ENCODE results near the gene USP32.

DNA sequence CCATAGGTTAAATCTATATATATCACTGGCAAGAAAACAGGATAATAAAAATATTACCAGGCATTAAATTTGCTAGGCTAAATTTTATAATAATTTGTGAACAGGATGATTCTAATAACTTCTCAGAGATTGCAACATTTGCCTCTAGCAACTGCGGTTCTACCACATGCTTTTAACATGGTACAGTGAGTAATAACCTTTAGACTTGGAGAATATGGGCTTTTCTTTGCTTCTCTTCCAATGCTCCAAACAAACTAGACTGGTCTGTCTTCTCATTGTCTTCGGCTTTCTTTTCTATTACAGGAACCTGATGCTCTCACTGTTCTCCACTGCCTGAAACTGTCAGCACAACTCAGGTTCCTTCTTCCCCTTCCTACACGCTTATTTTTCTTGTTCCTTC, 161.6 kb downstream of the USP32 start:
- TF ChIP-seq YY1 (IDR thresholded peaks at IDR 0.05) (no peak), RAD21 (IDR thresholded peaks at IDR 0.05) (no peak), TAF1 (conservative IDR thresholded peaks at IDR 0.05) (no peak), JUND (IDR thresholded peaks at IDR 0.05) (no peak), NR2F2 (IDR thresholded peaks at IDR 0.05) (no peak), HNF4G (IDR thresholded peaks at IDR 0.05) (no peak)
- TF ChIP-seq, protein P1, sequence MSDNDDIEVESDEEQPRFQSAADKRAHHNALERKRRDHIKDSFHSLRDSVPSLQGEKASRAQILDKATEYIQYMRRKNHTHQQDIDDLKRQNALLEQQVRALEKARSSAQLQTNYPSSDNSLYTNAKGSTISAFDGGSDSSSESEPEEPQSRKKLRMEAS (IDR thresholded peaks at IDR 0.05): no peak
- TF ChIP-seq, protein P2, sequence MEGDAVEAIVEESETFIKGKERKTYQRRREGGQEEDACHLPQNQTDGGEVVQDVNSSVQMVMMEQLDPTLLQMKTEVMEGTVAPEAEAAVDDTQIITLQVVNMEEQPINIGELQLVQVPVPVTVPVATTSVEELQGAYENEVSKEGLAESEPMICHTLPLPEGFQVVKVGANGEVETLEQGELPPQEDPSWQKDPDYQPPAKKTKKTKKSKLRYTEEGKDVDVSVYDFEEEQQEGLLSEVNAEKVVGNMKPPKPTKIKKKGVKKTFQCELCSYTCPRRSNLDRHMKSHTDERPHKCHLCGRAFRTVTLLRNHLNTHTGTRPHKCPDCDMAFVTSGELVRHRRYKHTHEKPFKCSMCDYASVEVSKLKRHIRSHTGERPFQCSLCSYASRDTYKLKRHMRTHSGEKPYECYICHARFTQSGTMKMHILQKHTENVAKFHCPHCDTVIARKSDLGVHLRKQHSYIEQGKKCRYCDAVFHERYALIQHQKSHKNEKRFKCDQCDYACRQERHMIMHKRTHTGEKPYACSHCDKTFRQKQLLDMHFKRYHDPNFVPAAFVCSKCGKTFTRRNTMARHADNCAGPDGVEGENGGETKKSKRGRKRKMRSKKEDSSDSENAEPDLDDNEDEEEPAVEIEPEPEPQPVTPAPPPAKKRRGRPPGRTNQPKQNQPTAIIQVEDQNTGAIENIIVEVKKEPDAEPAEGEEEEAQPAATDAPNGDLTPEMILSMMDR (IDR thresholded peaks at IDR 0.05; ENCODE audit: low read depth, low read length, missing input control): no peak
- TF ChIP-seq, protein P3, sequence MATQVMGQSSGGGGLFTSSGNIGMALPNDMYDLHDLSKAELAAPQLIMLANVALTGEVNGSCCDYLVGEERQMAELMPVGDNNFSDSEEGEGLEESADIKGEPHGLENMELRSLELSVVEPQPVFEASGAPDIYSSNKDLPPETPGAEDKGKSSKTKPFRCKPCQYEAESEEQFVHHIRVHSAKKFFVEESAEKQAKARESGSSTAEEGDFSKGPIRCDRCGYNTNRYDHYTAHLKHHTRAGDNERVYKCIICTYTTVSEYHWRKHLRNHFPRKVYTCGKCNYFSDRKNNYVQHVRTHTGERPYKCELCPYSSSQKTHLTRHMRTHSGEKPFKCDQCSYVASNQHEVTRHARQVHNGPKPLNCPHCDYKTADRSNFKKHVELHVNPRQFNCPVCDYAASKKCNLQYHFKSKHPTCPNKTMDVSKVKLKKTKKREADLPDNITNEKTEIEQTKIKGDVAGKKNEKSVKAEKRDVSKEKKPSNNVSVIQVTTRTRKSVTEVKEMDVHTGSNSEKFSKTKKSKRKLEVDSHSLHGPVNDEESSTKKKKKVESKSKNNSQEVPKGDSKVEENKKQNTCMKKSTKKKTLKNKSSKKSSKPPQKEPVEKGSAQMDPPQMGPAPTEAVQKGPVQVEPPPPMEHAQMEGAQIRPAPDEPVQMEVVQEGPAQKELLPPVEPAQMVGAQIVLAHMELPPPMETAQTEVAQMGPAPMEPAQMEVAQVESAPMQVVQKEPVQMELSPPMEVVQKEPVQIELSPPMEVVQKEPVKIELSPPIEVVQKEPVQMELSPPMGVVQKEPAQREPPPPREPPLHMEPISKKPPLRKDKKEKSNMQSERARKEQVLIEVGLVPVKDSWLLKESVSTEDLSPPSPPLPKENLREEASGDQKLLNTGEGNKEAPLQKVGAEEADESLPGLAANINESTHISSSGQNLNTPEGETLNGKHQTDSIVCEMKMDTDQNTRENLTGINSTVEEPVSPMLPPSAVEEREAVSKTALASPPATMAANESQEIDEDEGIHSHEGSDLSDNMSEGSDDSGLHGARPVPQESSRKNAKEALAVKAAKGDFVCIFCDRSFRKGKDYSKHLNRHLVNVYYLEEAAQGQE (IDR thresholded peaks at IDR 0.05): no peak
- TF ChIP-seq, protein P4, sequence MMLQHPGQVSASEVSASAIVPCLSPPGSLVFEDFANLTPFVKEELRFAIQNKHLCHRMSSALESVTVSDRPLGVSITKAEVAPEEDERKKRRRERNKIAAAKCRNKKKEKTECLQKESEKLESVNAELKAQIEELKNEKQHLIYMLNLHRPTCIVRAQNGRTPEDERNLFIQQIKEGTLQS (IDR thresholded peaks at IDR 0.05): no peak
